Measurements from ENCODE around the gene TOM1L1.

TOM1L1 gene

DNA sequence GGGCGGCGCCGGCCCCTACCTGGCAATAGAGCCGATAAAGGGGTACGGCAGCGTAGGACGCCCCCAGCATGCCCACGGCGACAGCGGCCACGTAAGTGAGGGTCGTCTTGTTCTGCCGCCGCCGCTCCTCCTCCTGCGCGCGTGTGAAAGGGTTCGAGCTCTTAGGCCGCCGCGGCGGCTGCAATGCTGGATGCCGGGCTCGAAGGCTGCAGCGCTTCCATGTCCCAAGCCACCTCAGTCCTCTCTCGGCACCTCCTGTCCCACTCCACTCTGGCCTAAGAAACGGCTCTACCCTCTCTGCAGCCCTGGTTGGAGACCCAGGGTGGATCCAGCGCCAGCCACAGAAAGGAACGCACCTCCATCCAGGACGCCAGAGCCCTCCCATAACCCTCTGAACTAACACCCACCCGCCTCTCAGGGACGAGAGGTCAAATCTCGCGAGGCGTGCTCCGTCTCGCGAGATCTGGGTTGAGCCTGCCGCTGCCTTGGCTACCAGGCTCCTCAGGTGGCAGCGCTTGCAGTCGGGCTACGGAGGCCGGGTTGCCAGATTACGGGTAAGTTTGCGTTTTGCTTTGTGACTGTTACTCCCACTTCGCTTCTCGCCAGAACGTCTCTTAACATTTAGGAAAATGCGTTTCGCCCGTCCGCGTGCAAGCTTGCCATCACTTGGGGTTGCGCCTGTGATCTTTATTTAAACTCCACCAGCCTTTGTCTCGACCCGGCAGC lies 67.8 kb downstream of the TOM1L1 start, which contains the start of the genes COX11 and STXBP4 (continued):
- TF ChIP-seq, protein P1, sequence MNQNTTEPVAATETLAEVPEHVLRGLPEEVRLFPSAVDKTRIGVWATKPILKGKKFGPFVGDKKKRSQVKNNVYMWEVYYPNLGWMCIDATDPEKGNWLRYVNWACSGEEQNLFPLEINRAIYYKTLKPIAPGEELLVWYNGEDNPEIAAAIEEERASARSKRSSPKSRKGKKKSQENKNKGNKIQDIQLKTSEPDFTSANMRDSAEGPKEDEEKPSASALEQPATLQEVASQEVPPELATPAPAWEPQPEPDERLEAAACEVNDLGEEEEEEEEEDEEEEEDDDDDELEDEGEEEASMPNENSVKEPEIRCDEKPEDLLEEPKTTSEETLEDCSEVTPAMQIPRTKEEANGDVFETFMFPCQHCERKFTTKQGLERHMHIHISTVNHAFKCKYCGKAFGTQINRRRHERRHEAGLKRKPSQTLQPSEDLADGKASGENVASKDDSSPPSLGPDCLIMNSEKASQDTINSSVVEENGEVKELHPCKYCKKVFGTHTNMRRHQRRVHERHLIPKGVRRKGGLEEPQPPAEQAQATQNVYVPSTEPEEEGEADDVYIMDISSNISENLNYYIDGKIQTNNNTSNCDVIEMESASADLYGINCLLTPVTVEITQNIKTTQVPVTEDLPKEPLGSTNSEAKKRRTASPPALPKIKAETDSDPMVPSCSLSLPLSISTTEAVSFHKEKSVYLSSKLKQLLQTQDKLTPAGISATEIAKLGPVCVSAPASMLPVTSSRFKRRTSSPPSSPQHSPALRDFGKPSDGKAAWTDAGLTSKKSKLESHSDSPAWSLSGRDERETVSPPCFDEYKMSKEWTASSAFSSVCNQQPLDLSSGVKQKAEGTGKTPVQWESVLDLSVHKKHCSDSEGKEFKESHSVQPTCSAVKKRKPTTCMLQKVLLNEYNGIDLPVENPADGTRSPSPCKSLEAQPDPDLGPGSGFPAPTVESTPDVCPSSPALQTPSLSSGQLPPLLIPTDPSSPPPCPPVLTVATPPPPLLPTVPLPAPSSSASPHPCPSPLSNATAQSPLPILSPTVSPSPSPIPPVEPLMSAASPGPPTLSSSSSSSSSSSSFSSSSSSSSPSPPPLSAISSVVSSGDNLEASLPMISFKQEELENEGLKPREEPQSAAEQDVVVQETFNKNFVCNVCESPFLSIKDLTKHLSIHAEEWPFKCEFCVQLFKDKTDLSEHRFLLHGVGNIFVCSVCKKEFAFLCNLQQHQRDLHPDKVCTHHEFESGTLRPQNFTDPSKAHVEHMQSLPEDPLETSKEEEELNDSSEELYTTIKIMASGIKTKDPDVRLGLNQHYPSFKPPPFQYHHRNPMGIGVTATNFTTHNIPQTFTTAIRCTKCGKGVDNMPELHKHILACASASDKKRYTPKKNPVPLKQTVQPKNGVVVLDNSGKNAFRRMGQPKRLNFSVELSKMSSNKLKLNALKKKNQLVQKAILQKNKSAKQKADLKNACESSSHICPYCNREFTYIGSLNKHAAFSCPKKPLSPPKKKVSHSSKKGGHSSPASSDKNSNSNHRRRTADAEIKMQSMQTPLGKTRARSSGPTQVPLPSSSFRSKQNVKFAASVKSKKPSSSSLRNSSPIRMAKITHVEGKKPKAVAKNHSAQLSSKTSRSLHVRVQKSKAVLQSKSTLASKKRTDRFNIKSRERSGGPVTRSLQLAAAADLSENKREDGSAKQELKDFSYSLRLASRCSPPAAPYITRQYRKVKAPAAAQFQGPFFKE (tag by site-specific recombination; IDR thresholded peaks at IDR 0.05; ENCODE audit: borderline replicate concordance) = no peak
- TF ChIP-seq ZBTB7A (tag by site-specific recombination; IDR thresholded peaks at IDR 0.05; ENCODE audit: low read depth) (no peak), ZNF248 (tag by site-specific recombination; IDR thresholded peaks at IDR 0.05) (no peak), ZBTB17 (tag by site-specific recombination; IDR thresholded peaks at IDR 0.05) (peak; percentile 56; the same call in 1 of the 2 replicates), ZNF626 (tag by site-specific recombination; IDR thresholded peaks at IDR 0.05) (no peak), SETDB1 (IDR thresholded peaks at IDR 0.05; ENCODE audit: insufficient read length, low read length) (no peak), ZNF529 (tag by site-specific recombination; IDR thresholded peaks at IDR 0.05; ENCODE audit: insufficient replicate concordance) (no peak), GLIS1 (tag by site-specific recombination; IDR thresholded peaks at IDR 0.05) (peak; percentile 76; the same call in 1 of the 2 replicates), FEZF1 (tag by site-specific recombination; IDR thresholded peaks at IDR 0.05) (0 out of 2 replicates have a peak, but pooled peaks have one; percentile 9), ZNF341 (tag by site-specific recombination; IDR thresholded peaks at IDR 0.05; ENCODE audit: low read depth) (no peak), ZNF404 (tag by site-specific recombination; IDR thresholded peaks at IDR 0.05) (no peak), ZNF354C (tag by site-specific recombination; IDR thresholded peaks at IDR 0.05; ENCODE audit: borderline replicate concordance, low read depth) (no peak), ZNF10 (tag by site-specific recombination; IDR thresholded peaks at IDR 0.05) (no peak), ZNF791 (tag by site-specific recombination; IDR thresholded peaks at IDR 0.05) (no peak), ZSCAN30 (tag by site-specific recombination; IDR thresholded peaks at IDR 0.05) (no peak), GFI1B (tag by site-specific recombination; IDR thresholded peaks at IDR 0.05) (no peak), ZNF558 (tag by site-specific recombination; IDR thresholded peaks at IDR 0.05) (no peak), ZNF76 (tag by site-specific recombination; IDR thresholded peaks at IDR 0.05; ENCODE audit: borderline replicate concordance, low read depth) (peak; percentile 84; the same call in 1 of the 2 replicates), ZNF555 (tag by site-specific recombination; conservative IDR thresholded peaks at IDR 0.05) (no peak), SP3 (tag by site-specific recombination; IDR thresholded peaks at IDR 0.05) (peak; percentile 74), KLF7 (tag by site-specific recombination; IDR thresholded peaks at IDR 0.05; ENCODE audit: borderline replicate concordance) (no peak), ZNF777 (tag by site-specific recombination; IDR thresholded peaks at IDR 0.05; ENCODE audit: borderline replicate concordance) (no peak)
- TF ChIP-seq, protein P2, sequence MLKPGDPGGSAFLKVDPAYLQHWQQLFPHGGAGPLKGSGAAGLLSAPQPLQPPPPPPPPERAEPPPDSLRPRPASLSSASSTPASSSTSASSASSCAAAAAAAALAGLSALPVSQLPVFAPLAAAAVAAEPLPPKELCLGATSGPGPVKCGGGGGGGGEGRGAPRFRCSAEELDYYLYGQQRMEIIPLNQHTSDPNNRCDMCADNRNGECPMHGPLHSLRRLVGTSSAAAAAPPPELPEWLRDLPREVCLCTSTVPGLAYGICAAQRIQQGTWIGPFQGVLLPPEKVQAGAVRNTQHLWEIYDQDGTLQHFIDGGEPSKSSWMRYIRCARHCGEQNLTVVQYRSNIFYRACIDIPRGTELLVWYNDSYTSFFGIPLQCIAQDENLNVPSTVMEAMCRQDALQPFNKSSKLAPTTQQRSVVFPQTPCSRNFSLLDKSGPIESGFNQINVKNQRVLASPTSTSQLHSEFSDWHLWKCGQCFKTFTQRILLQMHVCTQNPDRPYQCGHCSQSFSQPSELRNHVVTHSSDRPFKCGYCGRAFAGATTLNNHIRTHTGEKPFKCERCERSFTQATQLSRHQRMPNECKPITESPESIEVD (tag by site-specific recombination; IDR thresholded peaks at IDR 0.05) = no peak
- TF ChIP-seq, protein P3, sequence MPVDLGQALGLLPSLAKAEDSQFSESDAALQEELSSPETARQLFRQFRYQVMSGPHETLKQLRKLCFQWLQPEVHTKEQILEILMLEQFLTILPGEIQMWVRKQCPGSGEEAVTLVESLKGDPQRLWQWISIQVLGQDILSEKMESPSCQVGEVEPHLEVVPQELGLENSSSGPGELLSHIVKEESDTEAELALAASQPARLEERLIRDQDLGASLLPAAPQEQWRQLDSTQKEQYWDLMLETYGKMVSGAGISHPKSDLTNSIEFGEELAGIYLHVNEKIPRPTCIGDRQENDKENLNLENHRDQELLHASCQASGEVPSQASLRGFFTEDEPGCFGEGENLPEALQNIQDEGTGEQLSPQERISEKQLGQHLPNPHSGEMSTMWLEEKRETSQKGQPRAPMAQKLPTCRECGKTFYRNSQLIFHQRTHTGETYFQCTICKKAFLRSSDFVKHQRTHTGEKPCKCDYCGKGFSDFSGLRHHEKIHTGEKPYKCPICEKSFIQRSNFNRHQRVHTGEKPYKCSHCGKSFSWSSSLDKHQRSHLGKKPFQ (tag by site-specific recombination; IDR thresholded peaks at IDR 0.05) = no peak
- TF ChIP-seq, protein P4, sequence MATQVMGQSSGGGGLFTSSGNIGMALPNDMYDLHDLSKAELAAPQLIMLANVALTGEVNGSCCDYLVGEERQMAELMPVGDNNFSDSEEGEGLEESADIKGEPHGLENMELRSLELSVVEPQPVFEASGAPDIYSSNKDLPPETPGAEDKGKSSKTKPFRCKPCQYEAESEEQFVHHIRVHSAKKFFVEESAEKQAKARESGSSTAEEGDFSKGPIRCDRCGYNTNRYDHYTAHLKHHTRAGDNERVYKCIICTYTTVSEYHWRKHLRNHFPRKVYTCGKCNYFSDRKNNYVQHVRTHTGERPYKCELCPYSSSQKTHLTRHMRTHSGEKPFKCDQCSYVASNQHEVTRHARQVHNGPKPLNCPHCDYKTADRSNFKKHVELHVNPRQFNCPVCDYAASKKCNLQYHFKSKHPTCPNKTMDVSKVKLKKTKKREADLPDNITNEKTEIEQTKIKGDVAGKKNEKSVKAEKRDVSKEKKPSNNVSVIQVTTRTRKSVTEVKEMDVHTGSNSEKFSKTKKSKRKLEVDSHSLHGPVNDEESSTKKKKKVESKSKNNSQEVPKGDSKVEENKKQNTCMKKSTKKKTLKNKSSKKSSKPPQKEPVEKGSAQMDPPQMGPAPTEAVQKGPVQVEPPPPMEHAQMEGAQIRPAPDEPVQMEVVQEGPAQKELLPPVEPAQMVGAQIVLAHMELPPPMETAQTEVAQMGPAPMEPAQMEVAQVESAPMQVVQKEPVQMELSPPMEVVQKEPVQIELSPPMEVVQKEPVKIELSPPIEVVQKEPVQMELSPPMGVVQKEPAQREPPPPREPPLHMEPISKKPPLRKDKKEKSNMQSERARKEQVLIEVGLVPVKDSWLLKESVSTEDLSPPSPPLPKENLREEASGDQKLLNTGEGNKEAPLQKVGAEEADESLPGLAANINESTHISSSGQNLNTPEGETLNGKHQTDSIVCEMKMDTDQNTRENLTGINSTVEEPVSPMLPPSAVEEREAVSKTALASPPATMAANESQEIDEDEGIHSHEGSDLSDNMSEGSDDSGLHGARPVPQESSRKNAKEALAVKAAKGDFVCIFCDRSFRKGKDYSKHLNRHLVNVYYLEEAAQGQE (tag by site-specific recombination; IDR thresholded peaks at IDR 0.05) = no peak
- TF ChIP-seq, protein P5, sequence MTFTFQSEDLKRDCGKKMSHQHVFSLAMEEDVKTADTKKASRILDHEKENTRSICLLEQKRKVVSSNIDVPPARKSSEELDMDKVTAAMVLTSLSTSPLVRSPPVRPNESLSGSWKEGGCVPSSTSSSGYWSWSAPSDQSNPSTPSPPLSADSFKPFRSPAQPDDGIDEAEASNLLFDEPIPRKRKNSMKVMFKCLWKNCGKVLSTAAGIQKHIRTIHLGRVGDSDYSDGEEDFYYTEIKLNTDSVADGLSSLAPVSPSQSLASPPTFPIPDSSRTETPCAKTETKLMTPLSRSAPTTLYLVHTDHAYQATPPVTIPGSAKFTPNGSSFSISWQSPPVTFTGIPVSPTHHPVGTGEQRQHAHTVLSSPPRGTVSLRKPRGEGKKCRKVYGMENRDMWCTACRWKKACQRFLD (tag by site-specific recombination; IDR thresholded peaks at IDR 0.05) = no peak
